NK-92 (cell line): Measurements from ENCODE around the gene ZNF683.
"Not testable (repeated sequence)": the region's sequence is repeated elsewhere in the genome, so short reads cannot be mapped to it uniquely, and the experiment has no call there.

Source experiments
- DNase-seq: peaks from one replicate; lab custom pipeline; 2025; ENCODE audit not compliant: unreplicated experiment; lab: John Stamatoyannopoulos, UW

ZNF683 gene

GRCh38 chr1:26385063-26385462 is 12.5 kb upstream of the ZNF683 start:
- DNase-seq = not testable (repeated sequence)

GRCh38 chr1:26384076-26384475 is 11.5 kb upstream of the ZNF683 start:
- DNase-seq = no peak

GRCh38 chr1:26378879-26379251 is 6.3 kb upstream of the ZNF683 start:
- no peak for DNase-seq

- peak; percentile 28 for DNase-seq
Measured at GRCh38 chr1:26378088-26378878, 5.7 kb upstream of the ZNF683 start.

GRCh38 chr1:26376050-26376449 is 3.5 kb upstream of the ZNF683 start:
- no peak for DNase-seq

GRCh38 chr1:26375081-26375480 is 2.5 kb upstream of the ZNF683 start:
- DNase-seq = no peak

- not testable (repeated sequence) for DNase-seq
Measured at GRCh38 chr1:26374361-26374760, 1.8 kb upstream of the ZNF683 start.

GRCh38 chr1:26373789-26374188 is 1.2 kb upstream of the ZNF683 start:
- DNase-seq = no peak

- DNase-seq = no peak
Measured at GRCh38 chr1:26373281-26373680, 731 bp upstream of the ZNF683 start.

- no peak for DNase-seq
Measured at GRCh38 chr1:26372039-26372438, 511 bp downstream of the ZNF683 start.

GRCh38 chr1:26370591-26371382 is 1.8 kb downstream of the ZNF683 start:
- no peak for DNase-seq

GRCh38 chr1:26368486-26368885 is 4.1 kb downstream of the ZNF683 start:
- DNase-seq = no peak

- DNase-seq = no peak
Measured at GRCh38 chr1:26368006-26368405, 4.5 kb downstream of the ZNF683 start.

- DNase-seq = no peak
Measured at GRCh38 chr1:26367441-26367840, 5.1 kb downstream of the ZNF683 start.

GRCh38 chr1:26364956-26365355 is 7.6 kb downstream of the ZNF683 start:
- no peak for DNase-seq

- no peak for DNase-seq
Measured at GRCh38 chr1:26363549-26364448, 8.8 kb downstream of the ZNF683 start.

GRCh38 chr1:26362331-26362730 is 10.2 kb downstream of the ZNF683 start:
- no peak for DNase-seq

- no peak for DNase-seq
Measured at GRCh38 chr1:26361605-26362122, 10.9 kb downstream of the ZNF683 start.

GRCh38 chr1:26360807-26361604 is 11.5 kb downstream of the ZNF683 start:
- no peak for DNase-seq
